WTC11 (cell line): ENCODE measurements around the gene BRCA1. TPM values are rescaled to one million over a fixed set of nuclear protein-coding genes. Genes with fewer than 3 reads are reported as not detected.

Experiments
- ATAC-seq: fragments of 200-7000 bp; cut with Tn5 transposase; 2 replicates; pipeline ENCODE4 v1.10.0; 2021; ENCODE audit warnings: mild to moderate bottlenecking, moderate library complexity
- CTCF ChIA-PET: fragments of 300-600 bp; sonication (Branson Sonifier 250); formaldehyde crosslinking; loops from one replicate; lab custom pipeline; 2021; ENCODE audit warnings: antibody characterized with exemption; lab: Charles Lee
- POLR2A ChIA-PET: fragments of 350-600 bp; sonication (Branson Sonifier 250); formaldehyde crosslinking; loops from one replicate; lab custom pipeline; 2021; ENCODE audit warnings: antibody characterized with exemption; lab: Charles Lee
- DNase-seq: peaks from one replicate; pipeline ENCODE4 v3.0.0; 2021; ENCODE audit warnings: low spot score
- H3K27ac Mint-ChIP-seq: 2 replicates; pipeline ENCODE4 v1.8.0; 2021; ENCODE audit warnings: mixed read lengths
- H3K27me3 Mint-ChIP-seq: 2 replicates; pipeline ENCODE4 v1.8.0; 2021; ENCODE audit warnings: low read depth, mild to moderate bottlenecking, moderate library complexity, mixed read lengths
- H3K36me3 Mint-ChIP-seq: 2 replicates; pipeline ENCODE4 v1.8.0; 2021; ENCODE audit warnings: mixed read lengths
- H3K4me1 Mint-ChIP-seq: 2 replicates; pipeline ENCODE4 v1.8.0; 2022; ENCODE audit warnings: mixed read lengths
- H3K4me3 Mint-ChIP-seq: 2 replicates; pipeline ENCODE4 v1.8.0; 2021; ENCODE audit warnings: mild to moderate bottlenecking, moderate library complexity, mixed read lengths
- H3K9me3 Mint-ChIP-seq: 2 replicates; pipeline ENCODE4 v1.8.0; 2021; ENCODE audit warnings: mixed read lengths
- CBFB ChIP-seq: sonication (generic); formaldehyde crosslinking; IDR thresholded peaks from 2 replicates; pipeline ENCODE4 v1.8.1; 2022; ENCODE audit warnings: mild to moderate bottlenecking, low read depth, missing genetic modification reagents
- FOXP1 ChIP-seq: sonication (generic); formaldehyde crosslinking; IDR thresholded peaks from 2 replicates; pipeline ENCODE4 v1.8.0; 2022; ENCODE audit warnings: missing genetic modification reagents, mild to moderate bottlenecking, moderate library complexity, borderline replicate concordance
- GRHL2 ChIP-seq: fragments of 250-450 bp; sonication (Bioruptor Pico); IDR thresholded peaks from 2 replicates; pipeline ENCODE4 v1.8.0; 2022; ENCODE audit warnings: mild to moderate bottlenecking, moderate library complexity; ENCODE audit not compliant: insufficient replicate concordance, severe bottlenecking
- NFATC4 ChIP-seq: fragments of 250-450 bp; sonication (Bioruptor Pico); IDR thresholded peaks from 2 replicates; pipeline ENCODE4 v1.9.0; 2021; ENCODE audit warnings: mild to moderate bottlenecking
- NR1H2 ChIP-seq: sonication (generic); formaldehyde crosslinking; IDR thresholded peaks from 2 replicates; pipeline ENCODE4 v1.9.0; 2021; ENCODE audit warnings: mild to moderate bottlenecking, moderate library complexity, missing genetic modification reagents
- PRRX2 ChIP-seq: fragments of 250-450 bp; sonication (Bioruptor Pico); IDR thresholded peaks from 2 replicates; pipeline ENCODE4 v1.8.0; 2021; ENCODE audit warnings: mild to moderate bottlenecking
- RORB ChIP-seq: fragments of 250-450 bp; sonication (Bioruptor Pico); IDR thresholded peaks from 2 replicates; pipeline ENCODE4 v1.9.0; 2021; ENCODE audit warnings: mild to moderate bottlenecking
- SMAD4 ChIP-seq: sonication (generic); formaldehyde crosslinking; IDR thresholded peaks from 2 replicates; pipeline ENCODE4 v1.8.0; 2022; ENCODE audit warnings: mild to moderate bottlenecking, missing genetic modification reagents
- TP53 ChIP-seq: sonication (generic); formaldehyde crosslinking; IDR thresholded peaks from 2 replicates; pipeline ENCODE4 v1.8.1; 2023; ENCODE audit warnings: mild to moderate bottlenecking, missing genetic modification reagents
- ZBTB43 ChIP-seq: sonication (generic); formaldehyde crosslinking; IDR thresholded peaks from 2 replicates; pipeline ENCODE4 v1.8.1; 2023; ENCODE audit warnings: mild to moderate bottlenecking, missing genetic modification reagents
- ZMAT4 ChIP-seq: fragments of 250-450 bp; sonication (Bioruptor Pico); IDR thresholded peaks from 2 replicates; pipeline ENCODE4 v1.9.0; 2021; ENCODE audit warnings: mild to moderate bottlenecking
- ZNF219 ChIP-seq: sonication (generic); formaldehyde crosslinking; IDR thresholded peaks from 2 replicates; pipeline ENCODE4 v1.8.0; 2023; ENCODE audit warnings: missing genetic modification reagents, mild to moderate bottlenecking, borderline replicate concordance
- ZNF232 ChIP-seq: sonication (generic); formaldehyde crosslinking; IDR thresholded peaks from 2 replicates; pipeline ENCODE4 v1.8.0; 2022; ENCODE audit warnings: mild to moderate bottlenecking, missing genetic modification reagents
- ZNF416 ChIP-seq: fragments of 250-450 bp; sonication (Bioruptor Pico); IDR thresholded peaks from 2 replicates; pipeline ENCODE4 v1.9.0; 2021; ENCODE audit warnings: mild to moderate bottlenecking, inconsistent platforms
- ZNF512 ChIP-seq: sonication (generic); formaldehyde crosslinking; IDR thresholded peaks from 2 replicates; pipeline ENCODE4 v1.8.1; 2022; ENCODE audit warnings: missing genetic modification reagents, borderline replicate concordance
- total RNA-seq: library from RNA; stranded (reverse); gene quantifications from 3 replicates; pipeline ENCODE4 v1.2.3, GENCODE V29; 2021
- TF ChIP-seq, protein P1 (sequence below): sonication (generic); formaldehyde crosslinking; IDR thresholded peaks from 2 replicates; pipeline ENCODE4 v1.8.0; 2022; ENCODE audit warnings: mild to moderate bottlenecking, missing genetic modification reagents
- TF ChIP-seq, protein P2 (sequence below): fragments of 250-450 bp; sonication (Bioruptor Pico); IDR thresholded peaks from 2 replicates; pipeline ENCODE4 v1.9.0; 2021; ENCODE audit warnings: moderate library complexity, mild to moderate bottlenecking, inconsistent platforms, borderline replicate concordance
- TF ChIP-seq, protein P3 (sequence below): sonication (generic); formaldehyde crosslinking; IDR thresholded peaks from 2 replicates; pipeline ENCODE4 v1.8.1; 2022; ENCODE audit warnings: mild to moderate bottlenecking, moderate library complexity, missing genetic modification reagents
- TF ChIP-seq, protein P4 (sequence below): sonication (generic); formaldehyde crosslinking; IDR thresholded peaks from 2 replicates; pipeline ENCODE4 v1.8.1; 2023; ENCODE audit warnings: mild to moderate bottlenecking, moderate library complexity, missing genetic modification reagents
- TF ChIP-seq, protein P5 (sequence below): sonication (generic); formaldehyde crosslinking; IDR thresholded peaks from 2 replicates; pipeline ENCODE4 v1.8.0; 2022; ENCODE audit warnings: mild to moderate bottlenecking, missing genetic modification reagents
- TF ChIP-seq, protein P6 (sequence below): sonication (generic); formaldehyde crosslinking; IDR thresholded peaks from 2 replicates; pipeline ENCODE4 v1.8.1; 2023; ENCODE audit warnings: mild to moderate bottlenecking, missing genetic modification reagents, moderate library complexity

BRCA1 gene
- total RNA-seq, 1 experiment from 2014 or later, result 37.8 TPM

GRCh38 chr17:43020789-43021740 is 104.1 kb downstream of the BRCA1 start:
- Mint-ChIP-seq H3K9me3 (no peaks in the 10 kb centered on the region), H3K36me3 (peaks cover 12% of the 10 kb centered on the region), H3K4me3 (peak overlapping the region; percentile 94), H3K4me1 (peaks cover 21% of the 10 kb centered on the region), H3K27ac (peak overlapping the region; percentile 91), H3K27me3 (no peaks in the 10 kb centered on the region)
- TF ChIP-seq NFATC4 (CRISPR knock-in tag) (no peak), ZNF232 (CRISPR knock-in tag) (no peak), FOXP1 (CRISPR knock-in tag) (no peak), ZNF416 (CRISPR knock-in tag) (no peak), GRHL2 (CRISPR knock-in tag) (no peak), CBFB (CRISPR knock-in tag) (no peak), ZNF512 (CRISPR knock-in tag) (no peak), ZNF219 (no peak), NR1H2 (CRISPR knock-in tag) (no peak), TP53 (CRISPR knock-in tag) (no peak), RORB (CRISPR knock-in tag) (no peak), ZMAT4 (CRISPR knock-in tag) (no peak), PRRX2 (CRISPR knock-in tag) (no peak), ZBTB43 (no peak), SMAD4 (CRISPR knock-in tag) (no peak)
- TF ChIP-seq, protein P1, sequence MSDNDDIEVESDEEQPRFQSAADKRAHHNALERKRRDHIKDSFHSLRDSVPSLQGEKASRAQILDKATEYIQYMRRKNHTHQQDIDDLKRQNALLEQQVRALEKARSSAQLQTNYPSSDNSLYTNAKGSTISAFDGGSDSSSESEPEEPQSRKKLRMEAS, result peak; percentile 17; the same call in 1 of the 2 replicates
- TF ChIP-seq, protein P2, sequence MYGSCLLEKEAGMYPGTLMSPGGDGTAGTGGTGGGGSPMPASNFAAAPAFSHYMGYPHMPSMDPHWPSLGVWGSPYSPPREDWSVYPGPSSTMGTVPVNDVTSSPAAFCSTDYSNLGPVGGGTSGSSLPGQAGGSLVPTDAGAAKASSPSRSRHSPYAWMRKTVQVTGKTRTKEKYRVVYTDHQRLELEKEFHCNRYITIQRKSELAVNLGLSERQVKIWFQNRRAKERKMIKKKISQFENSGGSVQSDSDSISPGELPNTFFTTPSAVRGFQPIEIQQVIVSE (CRISPR knock-in tag), result no peak
- TF ChIP-seq, protein P3, sequence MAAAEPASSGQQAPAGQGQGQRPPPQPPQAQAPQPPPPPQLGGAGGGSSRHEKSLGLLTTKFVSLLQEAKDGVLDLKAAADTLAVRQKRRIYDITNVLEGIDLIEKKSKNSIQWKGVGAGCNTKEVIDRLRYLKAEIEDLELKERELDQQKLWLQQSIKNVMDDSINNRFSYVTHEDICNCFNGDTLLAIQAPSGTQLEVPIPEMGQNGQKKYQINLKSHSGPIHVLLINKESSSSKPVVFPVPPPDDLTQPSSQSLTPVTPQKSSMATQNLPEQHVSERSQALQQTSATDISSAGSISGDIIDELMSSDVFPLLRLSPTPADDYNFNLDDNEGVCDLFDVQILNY, result 0 out of 2 replicates have a peak, but pooled peaks have one; percentile 8
- TF ChIP-seq, protein P4, sequence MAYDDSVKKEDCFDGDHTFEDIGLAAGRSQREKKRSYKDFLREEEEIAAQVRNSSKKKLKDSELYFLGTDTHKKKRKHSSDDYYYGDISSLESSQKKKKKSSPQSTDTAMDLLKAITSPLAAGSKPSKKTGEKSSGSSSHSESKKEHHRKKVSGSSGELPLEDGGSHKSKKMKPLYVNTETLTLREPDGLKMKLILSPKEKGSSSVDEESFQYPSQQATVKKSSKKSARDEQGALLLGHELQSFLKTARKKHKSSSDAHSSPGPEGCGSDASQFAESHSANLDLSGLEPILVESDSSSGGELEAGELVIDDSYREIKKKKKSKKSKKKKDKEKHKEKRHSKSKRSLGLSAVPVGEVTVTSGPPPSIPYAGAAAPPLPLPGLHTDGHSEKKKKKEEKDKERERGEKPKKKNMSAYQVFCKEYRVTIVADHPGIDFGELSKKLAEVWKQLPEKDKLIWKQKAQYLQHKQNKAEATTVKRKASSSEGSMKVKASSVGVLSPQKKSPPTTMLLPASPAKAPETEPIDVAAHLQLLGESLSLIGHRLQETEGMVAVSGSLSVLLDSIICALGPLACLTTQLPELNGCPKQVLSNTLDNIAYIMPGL (CRISPR knock-in tag), result no peak
- TF ChIP-seq, protein P5, sequence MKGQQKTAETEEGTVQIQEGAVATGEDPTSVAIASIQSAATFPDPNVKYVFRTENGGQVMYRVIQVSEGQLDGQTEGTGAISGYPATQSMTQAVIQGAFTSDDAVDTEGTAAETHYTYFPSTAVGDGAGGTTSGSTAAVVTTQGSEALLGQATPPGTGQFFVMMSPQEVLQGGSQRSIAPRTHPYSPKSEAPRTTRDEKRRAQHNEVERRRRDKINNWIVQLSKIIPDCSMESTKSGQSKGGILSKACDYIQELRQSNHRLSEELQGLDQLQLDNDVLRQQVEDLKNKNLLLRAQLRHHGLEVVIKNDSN (CRISPR knock-in tag), result peak; percentile 72; the same call in 1 of the 2 replicates
- TF ChIP-seq, protein P6, sequence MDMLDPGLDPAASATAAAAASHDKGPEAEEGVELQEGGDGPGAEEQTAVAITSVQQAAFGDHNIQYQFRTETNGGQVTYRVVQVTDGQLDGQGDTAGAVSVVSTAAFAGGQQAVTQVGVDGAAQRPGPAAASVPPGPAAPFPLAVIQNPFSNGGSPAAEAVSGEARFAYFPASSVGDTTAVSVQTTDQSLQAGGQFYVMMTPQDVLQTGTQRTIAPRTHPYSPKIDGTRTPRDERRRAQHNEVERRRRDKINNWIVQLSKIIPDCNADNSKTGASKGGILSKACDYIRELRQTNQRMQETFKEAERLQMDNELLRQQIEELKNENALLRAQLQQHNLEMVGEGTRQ (CRISPR knock-in tag), result peak; percentile 65
- ATAC-seq (no peak; the same call in 1 of the 2 replicates), DNase-seq (peak; percentile 64)
- ChIA-PET CTCF (interaction anchor here (0.5 to 1.8 kb wide), 10 partner anchors 14 to 1166 kb away, joined by 3 to 14 read pairs (median 5); partner anchors contain the start of genes IFI35, RPL27, TMEM106A and TMUB2), POLR2A (interaction anchor here (0.6 to 2.3 kb wide), 13 partner anchors 11 to 338 kb away, joined by 3 to 27 read pairs (median 4); partner anchors contain the start of genes IFI35, NBR1 and RPL27)
